OCI-LY1 (cell line): Measurements from ENCODE around the gene HES1.

Experiments used
- CTCF ChIP-seq: fragments of 200-600 bp; sonication (generic), shearing (Covaris generic); IDR thresholded peaks from 2 replicates; pipeline ENCODE4 v1.5.1; 2017; ENCODE audit warnings: mild to moderate bottlenecking, antibody characterized with exemption, low read length, moderate library complexity, mixed read lengths
- EZH2 ChIP-seq: fragments of 200-600 bp; sonication (generic), shearing (Covaris generic); IDR thresholded peaks from 2 replicates; pipeline ENCODE4 v1.8.0; 2017; ENCODE audit warnings: borderline replicate concordance, mixed run types, mild to moderate bottlenecking, antibody characterized with exemption, low read length, moderate library complexity, mixed read lengths

- TF ChIP-seq CTCF (no peak), EZH2 (no peak)
These were observed 20.1 kb downstream of the HES1 start for GRCh38 chr3:194156095-194156494.
